ENCODE data around the gene RRBP1.
A peak's percentile ranks its signal among the peaks of the same experiment; 100 is the strongest.

RRBP1 gene

DNA sequence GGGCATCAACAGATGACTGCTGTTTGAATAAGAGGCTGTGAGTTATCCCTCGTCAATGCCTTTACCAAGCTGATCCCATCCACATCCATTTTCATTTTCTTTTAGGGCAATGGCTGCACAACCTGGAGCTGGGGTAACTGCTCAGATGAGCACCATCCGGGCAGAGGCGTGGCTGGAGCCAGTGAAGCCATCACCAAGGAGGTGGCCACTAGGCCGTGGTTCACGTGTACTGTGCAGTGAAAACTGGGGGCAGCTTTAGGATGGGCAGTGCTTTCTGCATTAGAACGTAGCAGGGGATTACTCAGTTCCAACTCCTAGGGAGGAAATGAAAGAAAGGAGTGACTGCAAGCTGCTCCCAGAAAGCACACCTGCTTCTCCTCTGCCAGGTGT lies 51.2 kb downstream of the RRBP1 start:
- no peak for DNase-seq

DNA sequence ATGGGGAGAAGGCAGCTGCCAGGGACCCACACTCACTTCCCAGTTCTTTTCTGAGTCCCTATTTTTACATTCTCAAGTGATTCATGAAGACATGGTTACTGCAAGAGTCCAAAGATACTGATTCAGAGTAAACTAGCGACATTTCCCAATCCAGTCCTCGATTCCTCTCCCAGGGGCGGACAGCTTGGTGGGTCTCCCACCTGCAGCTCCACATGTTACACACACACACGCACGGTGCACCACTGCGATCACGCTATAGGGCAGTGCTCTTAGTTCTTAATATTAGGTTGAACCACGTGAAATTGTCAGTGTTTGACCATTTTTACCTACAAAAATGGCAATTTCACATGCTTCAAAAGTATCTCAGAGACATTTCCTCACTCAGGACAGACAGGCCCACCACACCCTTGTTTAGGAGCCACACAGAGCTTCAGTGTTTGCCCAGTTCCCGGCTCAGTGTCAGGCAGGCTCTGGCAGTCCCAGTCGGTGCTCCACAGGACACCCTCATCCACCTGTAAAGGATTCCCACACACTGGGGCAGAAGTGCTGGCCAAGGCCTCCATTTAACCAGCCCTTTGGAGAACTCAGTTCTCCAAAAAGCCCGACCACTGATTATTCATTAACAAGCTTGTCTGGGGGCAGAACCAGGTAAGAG lies 51.8 kb downstream of the RRBP1 start:
- DNase-seq = no peak

DNA sequence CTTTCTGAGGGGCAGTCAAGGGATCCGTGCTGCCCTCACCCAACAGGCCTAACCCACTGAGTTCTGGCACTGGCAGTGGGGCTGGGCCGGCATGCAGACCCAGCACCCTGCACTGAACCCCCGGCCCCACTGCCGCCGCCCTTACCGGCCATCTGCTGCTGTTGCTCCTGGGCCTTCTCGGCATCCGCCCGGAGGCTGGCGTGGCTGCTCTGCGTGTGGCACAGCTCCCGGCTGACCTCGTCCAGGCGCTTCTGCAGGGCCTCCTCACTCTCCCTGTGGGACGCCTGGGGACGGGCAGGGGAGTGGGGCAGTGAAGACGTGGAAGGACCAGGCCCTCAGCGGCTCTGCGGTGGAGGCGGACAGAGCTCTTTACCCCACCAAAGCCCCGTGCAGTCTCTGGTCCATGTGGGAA lies 52.4 kb downstream of the RRBP1 start:
- DNase-seq = no peak

DNA sequence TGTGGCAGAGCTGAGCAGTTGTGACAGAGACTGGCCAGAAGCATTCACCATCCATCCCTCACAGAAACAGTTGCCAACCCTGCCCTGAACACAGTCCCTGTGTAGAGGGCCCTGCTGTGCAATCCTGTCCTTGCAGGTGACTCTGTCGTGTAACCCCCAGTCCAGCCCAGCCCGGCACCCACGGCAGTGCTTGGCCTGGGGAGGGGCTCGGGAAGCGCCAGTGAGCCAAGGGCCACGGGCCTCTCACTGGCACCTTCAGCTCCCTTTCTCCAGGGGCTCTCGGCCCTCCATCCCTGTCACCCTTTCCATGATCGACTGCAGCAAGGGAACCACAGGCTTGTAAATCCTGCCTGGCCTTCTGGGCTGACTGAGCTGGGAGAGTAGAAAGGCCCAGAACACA lies 53.0 kb downstream of the RRBP1 start:
- no peak for DNase-seq

DNA sequence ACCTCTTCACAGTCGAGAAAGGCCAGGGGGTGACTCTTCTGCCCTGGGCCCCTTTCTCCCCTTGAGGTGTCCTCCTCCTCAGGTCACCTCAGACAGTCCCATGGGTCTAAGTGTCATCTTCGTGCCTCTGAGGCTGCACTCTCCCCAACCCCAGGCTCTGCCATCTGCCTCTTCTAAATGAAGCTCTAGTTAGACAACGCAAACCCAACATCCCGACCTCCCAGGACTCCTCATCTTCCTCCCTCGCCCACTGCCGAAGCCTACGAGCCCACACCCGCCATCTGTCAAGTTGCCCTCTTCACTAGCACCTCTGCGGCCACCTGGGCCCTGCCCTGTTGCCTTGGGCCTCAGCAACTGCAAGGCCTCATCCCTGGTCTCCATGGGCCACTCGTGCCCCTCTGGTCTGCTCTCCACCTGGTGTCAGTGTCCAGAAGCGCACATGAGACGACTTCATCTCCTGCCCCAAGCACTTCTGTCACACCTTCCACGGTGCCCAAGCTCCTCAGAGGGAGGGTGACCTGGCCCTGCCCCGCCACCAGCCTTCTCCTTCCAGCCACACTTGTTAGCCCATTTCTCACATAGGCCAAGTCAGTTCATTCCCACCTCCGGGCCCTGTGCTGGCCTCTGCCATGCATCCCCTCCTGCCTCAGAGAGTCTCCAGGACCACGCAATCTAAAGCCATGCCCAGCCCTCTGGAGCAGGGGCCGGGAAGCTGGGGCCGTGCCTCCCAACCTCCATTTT lies 53.8 kb downstream of the RRBP1 start:
- DNase-seq = no peak

DNA sequence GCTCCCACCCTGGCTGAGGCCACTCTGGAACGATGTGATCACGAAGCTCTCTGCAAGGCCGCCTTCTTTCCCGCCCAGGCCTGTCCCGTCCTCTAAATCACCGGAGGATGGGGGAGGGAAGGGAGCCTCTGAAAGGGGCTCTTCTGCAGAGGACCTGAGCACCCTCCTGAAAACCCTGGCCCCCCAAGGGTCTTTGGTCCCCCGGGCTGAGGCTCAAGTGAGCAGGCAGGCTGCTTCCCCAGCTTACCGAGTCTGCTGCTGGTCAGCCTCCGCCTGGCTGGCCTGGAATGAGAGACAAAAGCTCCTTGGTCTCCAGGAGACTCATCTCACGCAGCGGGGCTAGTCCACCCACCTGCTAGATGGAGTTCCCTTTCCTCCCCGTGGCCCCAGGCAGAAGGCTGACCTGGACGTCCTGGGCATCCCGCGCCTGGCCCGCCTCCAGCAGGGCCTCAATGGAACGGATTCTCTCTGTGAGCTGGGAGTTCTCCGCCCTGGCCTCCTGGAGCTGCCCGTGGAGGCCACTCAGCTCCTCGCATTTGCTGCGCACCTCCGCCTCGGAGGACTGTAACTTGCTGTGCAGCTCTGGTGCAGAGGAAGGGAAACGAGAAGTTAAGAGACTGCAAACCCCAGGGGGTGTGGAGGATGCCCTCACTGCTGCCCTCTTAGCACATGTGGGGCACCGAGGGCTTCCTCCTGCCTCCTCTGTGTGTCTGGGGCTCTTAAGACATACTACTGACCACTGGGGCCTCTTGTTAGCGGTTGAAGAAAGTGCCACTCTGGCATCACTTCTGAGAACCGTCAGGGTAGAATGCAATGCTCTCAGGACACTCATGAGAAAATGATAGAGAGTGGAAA lies 54.7 kb downstream of the RRBP1 start:
- DNase-seq = no peak

DNA sequence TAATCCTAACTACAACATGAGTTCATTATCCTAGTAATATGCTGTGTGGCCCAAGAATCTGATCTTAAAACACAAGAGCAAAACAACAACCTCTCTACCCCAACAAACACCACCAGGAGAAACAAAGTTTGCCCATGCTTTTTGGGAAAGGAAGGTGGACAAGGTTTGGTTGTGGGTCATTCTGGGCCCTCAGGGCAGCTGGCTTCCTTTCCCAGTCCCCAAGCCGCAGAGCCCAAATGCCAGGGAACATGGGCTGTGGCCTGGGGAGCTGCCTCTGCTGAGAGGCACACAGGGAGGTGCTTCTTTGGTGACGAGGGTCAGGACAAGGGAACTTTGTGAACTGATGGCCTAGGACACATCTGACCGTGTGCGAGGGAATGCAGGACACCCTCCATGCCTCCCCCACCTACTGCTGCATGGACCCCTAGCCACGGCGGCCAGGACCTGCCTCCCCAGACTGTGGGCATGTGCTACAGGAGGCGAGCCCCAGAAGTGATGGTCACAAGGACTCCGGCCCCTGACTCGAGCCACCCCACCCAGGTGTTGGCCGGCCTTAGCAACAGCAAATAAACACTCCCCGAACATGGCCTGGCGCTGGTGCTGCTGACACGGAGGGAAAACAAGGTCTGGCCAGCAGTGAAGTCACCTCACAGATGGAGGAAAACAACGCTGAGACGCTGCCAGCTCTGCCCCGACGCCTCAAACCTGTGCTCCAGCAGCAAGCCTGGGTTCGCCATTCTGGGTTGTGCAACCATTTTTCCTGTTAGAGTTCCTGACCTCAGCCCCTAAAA lies 55.6 kb downstream of the RRBP1 start:
- no peak for DNase-seq

DNA sequence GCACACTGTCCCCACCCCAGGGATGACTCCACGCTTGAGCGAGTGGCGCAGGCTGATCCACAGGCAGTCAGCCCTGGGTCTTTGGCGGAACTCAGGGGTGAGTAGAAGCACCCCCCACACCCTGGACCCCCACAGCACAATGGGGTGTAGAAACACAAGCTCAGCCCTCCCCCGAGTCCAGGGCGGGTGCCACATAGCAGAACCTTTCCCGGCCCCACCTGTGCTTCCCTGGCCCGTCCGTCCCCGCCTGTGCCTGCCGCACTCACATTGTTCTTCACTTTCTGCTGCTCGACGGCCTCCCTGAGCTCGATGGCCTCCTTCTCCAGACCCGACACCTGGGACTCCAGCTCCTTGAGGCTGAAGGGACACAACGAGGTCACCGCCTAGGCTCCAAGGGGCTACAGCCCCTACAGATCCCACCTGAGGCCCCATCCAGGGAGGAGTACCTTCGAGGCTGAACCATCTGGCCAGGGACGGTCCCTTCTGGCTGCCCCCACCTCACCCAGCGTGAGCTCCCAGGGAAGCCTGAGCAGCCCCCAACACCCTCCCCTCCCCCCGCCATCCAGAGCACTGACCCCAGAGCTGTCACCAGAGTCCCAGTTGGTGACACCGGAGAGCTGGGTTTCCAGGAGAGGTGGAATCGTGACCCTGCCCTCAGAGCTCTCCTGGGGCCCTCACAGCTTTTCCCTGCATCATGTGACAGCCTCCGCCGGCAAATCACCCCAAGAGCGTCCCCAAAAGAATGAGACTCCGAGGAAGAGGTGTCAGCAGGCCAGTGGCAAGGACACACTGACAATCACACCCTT lies 56.6 kb downstream of the RRBP1 start:
- peak; percentile 4 for DNase-seq

DNA sequence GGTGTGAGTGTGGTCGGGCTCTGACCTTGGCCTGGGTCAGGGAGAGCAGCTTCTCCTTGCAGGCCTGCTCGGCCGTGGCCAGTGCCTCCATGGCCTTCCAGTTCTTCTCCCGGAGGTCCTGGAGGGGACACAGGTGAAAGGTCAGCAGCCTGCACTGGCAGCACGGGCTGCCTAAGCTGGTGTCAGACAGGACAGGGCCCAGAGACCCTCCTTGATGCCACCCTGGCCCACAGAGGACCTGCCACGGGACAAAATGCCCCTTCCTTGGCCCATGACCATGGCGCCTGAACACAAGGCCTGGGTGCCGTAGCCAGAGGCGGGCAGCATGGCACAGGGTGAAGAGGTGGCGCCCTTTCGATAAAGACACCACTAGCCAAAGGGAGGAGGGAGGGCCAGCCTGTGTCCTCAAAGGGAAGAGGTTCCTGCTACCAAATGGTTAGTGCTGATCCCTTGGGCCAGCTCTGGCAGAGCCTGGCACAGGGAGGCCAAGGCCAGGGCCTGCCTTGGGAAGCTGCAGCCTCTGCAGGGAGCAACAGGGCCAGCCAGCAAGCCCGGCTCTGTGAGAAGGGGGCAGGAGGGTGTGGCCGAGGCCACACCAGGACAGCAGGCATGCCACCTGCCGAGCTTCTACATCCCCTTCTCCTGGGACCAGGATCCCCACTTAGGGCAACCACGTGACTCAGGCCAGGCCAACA lies 57.3 kb downstream of the RRBP1 start:
- peak; percentile 6 for DNase-seq

DNA sequence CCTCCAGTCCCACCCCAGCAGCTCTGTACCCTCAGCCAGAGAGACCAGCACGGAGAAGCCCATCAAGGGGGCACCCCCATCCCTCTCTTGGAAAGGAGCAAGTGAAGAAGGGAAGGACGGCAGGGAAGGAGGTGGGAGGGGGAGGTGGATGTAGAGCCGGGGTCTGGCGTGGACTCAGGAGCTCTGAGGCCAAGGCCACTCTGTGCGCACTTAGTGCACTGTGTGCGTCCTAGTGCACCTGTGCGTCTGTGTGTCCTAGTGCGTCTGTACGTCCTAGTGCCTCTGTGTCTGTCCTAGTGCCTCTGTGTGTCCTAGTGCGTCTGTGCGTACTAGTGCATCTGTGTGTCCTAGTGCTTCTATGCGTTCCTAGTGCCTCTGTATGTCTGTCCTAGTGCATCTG lies 58.0 kb downstream of the RRBP1 start:
- DNase-seq = no peak

DNA sequence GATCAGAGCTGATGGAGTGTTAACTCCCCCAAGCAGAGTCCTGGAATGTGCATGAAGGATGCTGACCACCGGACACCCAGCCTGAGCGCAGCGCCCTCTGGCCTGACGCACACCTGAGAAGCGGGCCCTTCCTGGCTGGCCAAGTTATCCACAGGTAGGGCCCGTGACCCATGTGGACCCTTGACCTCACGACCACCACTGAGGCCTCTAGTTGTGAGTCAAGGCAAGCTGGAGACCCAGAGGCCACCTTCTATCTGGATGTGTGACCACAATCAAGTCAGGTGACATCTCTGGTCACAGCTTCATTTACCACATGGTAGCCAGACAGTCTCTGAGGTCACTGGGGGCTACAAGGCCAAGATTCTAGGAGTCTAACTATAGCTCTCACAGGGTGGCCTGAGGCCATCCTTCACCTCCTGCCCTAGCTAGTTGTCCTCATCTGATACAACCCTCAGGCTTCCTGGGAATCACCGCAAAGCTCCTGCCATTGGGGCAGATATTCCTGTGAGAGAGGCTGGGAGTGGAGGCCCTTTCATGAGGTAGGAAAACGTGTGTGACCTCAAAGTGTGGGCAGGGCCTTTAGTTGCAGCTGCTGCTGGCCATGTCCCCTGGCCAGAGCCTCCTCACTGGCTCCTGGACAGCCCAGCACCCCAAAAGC lies 59.1 kb downstream of the RRBP1 start:
- peak; percentile 5 for DNase-seq

DNA sequence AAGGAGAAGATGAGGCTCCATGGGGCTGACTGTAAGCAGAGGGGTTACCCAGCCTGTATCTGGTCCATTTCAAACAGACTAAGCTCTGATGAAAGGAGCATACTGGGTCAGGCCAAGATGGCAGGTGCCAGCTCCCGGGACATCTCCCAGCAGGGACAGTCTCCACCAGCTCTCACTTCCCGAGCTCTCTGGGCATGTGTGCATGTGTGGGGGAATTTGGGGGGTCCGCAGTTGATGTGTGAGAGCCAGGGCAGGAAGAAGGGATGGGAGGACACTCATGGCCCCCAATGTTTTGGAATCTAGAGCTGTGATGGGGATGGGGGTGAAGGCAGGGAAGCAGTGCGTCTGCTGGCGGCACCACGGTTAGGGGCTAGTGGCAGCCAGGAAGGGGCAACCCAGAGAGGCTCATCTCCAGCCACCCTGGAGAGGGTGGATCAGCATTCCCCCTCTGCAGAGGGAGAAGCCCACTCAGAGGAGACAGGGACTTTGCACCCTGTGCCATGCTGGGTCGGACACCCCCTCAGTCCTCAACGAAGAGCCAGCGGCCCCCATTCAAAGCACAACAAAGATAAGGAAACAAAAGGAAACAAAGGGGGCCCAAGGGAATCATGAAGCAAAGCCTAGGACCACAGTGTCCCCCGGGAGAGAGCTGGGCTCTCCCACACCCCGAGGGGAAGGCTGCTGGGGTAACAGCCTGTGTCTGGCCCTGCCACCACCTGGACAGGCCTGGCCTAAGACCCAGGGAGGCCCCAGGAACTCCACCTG lies 59.8 kb downstream of the RRBP1 start:
- DNase-seq = peak; percentile 5

DNA sequence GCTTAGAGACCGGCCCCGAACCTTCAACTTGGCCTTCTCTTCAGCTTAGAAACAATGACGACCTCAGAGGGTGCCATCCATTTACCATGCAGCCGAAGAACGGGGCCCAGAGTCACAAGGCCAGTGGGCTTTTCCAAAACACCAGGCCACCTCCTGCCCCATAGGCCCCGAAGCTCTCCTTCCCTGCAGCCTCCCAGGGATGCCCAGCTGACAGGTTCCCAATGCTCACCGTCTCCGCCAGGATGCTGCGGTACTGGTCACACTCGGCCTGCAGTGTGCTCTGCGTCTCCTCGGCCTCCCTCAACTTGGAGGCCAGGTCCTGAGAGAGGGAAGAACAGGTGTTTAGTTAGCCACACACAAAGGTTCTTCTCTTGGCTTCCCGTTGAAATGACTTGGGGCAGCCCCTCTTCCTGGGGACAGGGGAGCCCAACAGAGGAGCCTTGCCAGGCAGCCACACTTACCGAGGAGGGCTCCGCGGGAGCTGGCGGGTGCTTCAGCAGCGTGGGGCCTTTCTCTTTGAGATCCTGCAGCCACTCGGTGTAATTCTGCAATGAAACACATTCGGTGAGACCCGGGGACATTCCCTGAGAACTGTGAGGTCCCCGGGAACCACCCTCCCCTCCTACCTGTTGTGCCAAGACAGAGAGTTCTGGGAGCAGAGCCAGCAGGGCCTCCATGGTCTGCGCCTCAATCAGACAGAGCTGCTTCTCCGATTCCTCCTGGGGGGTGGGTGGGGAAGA lies 60.6 kb downstream of the RRBP1 start:
- DNase-seq = no peak

DNA sequence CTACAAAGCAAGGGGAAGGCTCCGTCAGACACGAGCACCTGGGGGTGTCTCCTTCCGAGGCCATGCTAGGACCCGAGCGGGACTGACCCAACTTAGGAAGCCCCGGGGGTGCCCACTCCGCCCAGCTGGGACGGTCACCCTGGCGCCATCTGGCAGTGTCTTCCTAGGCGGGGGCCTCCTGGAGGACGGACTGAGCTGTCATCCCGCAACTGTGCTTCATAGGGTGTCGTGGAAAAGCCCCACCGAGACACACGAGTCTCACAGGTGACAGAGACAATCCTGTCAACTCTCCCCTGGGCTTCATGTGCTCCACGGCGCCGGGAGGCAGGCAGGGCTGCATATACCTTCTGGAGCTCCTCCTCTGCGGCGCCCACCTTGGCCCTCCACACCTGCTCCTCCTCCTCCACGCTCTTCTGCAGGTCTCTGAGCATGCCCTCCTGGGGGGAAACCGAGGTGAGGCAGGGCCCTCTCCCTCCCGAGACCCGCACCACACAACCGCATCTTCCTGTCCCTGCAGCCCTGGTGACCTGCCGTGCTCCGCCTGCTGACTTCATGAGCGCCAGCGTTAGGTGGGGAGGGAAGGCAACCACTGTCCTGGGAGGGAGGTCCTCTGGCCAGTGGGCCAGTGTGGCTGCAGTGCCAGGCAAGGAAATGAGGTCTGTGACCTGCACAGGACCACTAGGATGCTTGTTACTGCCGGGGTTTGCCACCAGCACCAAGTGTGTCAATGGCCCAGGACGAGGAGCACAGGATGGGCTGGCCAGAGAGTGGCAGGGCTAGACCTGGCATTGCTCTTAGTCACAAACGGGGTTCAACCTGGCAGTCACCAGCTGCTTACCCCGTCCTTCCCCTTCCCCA lies 61.4 kb downstream of the RRBP1 start:
- no peak for DNase-seq

DNA sequence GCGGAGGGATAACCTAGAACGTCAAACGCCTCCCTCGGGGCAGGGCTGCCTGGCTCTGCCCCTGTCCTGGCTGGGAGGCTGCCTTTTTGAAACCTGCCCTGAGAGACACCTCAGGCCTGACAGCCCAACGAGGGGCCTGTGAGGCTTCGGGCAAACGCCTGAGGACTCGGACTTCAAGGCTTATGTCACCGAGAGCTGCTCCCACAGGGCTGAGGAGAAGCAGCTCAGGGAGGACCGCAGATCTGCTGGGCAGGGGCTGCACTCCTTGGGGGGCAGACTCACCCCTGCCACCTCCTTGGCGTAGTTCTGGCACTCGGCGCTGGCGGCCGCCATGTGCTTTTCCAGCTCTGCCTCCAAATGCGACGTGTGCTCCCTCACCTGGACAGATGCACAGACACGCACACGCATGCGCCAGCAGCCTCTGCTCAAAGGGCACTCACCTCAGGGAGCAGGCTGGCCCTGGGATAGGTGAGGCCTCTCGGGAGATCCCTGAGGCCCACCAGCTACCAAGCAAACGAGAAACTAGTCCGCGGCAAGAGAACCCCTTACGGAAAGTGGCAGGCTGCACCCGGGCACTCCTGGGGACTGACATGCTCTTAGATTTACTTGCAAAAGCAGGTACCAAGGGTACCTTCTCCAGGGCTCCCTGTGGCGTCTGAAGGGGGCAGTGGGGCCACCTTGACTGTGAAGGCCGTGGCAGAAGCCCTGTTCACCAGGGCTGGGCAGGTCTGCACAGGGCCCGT lies 62.5 kb downstream of the RRBP1 start:
- no peak for DNase-seq

DNA sequence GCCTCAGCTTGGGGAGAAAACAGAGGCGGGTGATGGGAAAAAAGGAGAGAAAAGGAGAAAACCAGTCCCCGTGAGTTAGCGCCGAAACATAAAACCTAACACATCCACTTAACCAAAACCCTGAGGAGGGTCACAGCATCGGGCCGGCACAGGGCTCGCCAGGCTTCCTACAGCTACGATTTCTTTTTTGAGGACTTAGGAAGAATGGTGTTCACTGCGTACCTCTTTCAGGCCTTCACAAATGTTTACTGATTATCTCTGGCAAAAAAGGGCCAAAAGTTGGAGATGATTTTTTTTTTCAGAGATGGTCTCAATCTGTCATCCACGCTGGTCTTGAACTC lies 63.4 kb downstream of the RRBP1 start:
- DNase-seq = no peak

DNA sequence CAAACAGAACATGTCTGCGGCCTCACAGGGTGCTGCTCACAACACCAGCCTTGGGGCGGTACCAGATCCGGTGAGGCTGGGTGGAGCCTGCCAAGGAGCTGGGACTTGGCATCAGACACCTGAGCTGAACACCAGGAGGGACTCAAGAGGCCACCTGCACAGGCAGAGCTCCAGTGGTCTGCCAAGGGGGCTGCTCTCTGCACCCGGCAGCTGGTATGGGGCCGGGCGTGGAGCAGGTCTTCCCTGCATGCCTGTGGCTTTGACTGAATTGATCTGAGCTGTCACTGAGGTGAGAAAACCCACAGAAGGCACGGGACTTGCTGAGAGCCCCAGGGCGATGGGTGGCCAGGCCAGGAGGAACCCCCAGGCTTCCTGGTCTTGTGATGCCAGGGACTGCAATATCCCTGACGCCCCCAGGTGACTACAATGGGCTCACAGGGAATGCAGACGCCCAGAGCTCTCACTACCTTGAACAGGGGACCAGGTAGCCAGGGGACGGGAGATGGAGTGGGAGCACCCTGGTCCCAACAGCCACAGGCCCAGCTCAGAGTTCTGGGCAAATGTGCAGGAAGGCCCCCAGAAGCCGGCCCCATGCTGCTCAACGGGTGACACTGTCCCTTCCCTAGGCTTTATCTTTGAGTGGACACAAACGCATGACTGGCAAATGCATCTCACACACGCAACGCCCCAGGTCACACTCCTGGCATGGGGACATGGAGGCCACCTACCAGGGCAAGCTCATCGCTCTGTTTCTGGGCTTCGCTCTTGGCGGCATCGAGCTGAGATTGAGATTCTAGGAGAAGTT lies 64.0 kb downstream of the RRBP1 start:
- DNase-seq = no peak
